ENCODE results near the gene MESD. TPM values are rescaled to one million over a fixed set of nuclear protein-coding genes. Genes with fewer than 3 reads are reported as not detected.

Gene MESD
- total RNA-seq, 1 donor from 2014 or later: 24.2 TPM

DNA sequence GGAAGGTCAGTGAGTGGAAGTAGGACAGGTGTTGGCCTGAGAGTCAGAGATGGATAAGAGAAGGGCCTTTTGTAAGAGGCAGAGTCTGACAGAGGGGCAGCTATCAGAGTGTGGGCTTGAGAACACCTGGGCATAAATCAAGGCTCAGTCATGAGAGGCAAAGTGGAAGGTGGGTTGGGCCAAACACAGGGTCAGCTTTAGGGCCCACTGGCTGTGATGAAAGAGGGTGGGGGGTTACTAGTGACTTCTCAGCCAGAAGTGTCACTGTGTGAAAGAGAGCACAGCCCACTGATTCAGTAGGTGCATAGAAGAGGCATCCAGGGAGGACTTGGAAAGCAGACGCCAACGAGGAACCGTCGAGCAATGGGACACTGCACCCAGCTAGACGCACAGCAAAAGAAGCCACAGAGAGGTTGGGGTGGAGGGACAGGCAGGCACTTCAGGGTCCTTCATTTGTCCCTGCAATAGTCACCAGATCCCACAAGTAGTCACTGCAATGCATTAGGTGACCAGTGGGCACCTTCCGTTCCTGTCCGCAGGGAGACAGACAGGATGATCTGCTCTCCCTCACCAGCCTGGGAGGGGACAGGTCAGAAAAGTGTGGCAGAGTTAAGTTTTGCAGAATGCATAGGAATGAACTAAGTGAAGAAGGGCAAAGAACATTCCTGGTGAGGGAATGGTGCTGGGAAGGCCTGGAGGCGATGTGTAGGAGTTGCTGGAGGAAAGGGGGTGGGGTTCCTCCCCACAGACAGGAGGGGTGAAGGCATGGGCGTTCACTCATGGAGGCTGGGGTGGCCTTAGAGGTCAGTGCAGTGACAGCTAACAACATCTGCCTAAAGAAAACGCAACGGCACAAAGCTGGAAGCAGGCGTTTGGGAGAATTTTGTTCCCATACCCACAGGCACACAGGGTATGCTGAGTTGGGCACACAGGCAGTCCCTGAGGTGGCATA, 36.3 kb downstream of the MESD start:
- H3K27me3 ChIP-seq (ENCODE audit: low read depth): no peaks in the 10 kb centered on the region
- intact Hi-C loops (cut with DNase I): no loop called here
- H3K4me1 ChIP-seq: no peaks in the 10 kb centered on the region
- no peak overlapping the region for H3K4me3 ChIP-seq
- peaks cover 39% of the 10 kb centered on the region for H3K36me3 ChIP-seq
- no peak overlapping the region for H3K27ac ChIP-seq
- TF ChIP-seq, protein P1, sequence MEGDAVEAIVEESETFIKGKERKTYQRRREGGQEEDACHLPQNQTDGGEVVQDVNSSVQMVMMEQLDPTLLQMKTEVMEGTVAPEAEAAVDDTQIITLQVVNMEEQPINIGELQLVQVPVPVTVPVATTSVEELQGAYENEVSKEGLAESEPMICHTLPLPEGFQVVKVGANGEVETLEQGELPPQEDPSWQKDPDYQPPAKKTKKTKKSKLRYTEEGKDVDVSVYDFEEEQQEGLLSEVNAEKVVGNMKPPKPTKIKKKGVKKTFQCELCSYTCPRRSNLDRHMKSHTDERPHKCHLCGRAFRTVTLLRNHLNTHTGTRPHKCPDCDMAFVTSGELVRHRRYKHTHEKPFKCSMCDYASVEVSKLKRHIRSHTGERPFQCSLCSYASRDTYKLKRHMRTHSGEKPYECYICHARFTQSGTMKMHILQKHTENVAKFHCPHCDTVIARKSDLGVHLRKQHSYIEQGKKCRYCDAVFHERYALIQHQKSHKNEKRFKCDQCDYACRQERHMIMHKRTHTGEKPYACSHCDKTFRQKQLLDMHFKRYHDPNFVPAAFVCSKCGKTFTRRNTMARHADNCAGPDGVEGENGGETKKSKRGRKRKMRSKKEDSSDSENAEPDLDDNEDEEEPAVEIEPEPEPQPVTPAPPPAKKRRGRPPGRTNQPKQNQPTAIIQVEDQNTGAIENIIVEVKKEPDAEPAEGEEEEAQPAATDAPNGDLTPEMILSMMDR (IDR thresholded peaks at IDR 0.05): no peak
- ATAC-seq (no peak), DNase-seq (no peak)
- no peaks in the 10 kb centered on the region for H3K9me3 ChIP-seq

DNA sequence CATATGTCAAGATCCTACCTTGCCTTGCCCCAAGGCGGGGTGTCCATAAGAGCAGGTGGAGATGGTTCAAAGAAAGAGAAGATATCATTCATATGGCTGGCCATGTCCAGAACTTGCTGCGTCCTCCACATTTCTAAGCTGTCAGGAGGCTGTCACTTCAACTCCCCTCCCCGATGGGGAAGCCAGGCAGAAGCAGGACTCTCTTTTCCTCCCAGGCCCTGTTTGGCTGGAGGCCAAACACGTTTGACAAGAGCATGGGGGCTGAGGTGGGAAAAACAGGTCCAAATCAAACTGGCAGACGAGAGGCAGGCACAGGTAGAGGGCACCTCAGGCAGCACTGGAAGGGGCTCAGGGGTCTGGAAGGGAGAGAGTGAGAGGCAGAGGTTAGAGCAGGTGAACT, 37.7 kb downstream of the MESD start:
- no peaks in the 10 kb centered on the region for H3K9me3 ChIP-seq
- H3K27me3 ChIP-seq (ENCODE audit: low read depth): no peaks in the 10 kb centered on the region
- peaks cover 52% of the 10 kb centered on the region for H3K36me3 ChIP-seq
- intact Hi-C loops (cut with DNase I): no loop called here
- no peaks in the 10 kb centered on the region for H3K4me1 ChIP-seq
- H3K4me3 ChIP-seq: no peak overlapping the region
- H3K27ac ChIP-seq: no peak overlapping the region
- TF ChIP-seq, protein P1 (IDR thresholded peaks at IDR 0.05): no peak
- DNase-seq: no peak
- ATAC-seq: no peak

DNA sequence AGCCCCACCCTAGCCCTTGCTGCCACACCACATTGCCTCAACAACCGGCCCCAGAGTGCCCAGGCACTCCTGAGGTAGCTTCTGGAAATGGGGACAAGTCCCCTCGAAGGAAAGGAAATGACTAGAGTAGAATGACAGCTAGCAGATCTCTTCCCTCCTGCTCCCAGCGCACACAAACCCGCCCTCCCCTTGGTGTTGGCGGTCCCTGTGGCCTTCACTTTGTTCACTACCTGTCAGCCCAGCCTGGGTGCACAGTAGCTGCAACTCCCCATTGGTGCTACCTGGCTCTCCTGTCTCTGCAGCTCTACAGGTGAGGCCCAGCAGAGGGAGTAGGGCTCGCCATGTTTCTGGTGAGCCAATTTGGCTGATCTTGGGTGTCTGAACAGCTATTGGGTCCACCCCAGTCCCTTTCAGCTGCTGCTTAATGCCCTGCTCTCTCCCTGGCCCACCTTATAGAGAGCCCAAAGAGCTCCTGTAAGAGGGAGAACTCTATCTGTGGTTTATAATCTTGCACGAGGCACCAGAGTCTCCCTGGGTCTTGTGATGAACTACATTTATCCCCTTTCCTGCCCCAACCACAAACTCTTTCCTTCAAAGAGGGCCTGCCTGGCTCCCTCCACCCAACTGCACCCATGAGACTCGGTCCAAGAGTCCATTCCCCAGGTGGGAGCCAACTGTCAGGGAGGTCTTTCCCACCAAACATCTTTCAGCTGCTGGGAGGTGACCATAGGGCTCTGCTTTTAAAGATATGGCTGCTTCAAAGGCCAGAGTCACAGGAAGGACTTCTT, 39.1 kb downstream of the MESD start:
- H3K9me3 ChIP-seq: no peaks in the 10 kb centered on the region
- no peak for DNase-seq
- no peak overlapping the region for H3K4me3 ChIP-seq
- no peaks in the 10 kb centered on the region for H3K27me3 ChIP-seq (ENCODE audit: low read depth)
- TF ChIP-seq, protein P1 (IDR thresholded peaks at IDR 0.05): no peak
- H3K36me3 ChIP-seq: peaks cover 67% of the 10 kb centered on the region
- no peak overlapping the region for H3K27ac ChIP-seq
- no peaks in the 10 kb centered on the region for H3K4me1 ChIP-seq
- no peak for ATAC-seq
- intact Hi-C loops (cut with DNase I): no loop called here

DNA sequence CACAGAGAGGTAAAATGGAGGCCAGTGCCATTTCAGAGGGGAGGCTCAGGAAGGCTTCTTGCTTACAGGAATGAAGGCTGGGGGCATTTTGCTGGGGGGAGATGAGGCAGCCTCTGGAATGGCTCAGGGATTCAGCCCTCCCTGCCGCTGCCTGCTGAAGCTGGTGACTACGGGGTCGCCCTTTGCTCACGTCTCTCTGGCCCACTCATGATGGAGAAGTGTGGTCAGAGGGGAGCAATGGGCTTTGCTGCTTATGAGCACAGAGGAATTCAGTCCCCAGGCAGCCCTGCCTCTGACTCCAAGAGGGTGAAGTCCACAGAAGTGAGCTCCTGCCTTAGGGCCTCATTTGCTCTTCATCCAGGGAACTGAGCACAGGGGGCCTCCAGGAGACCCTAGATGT, 39.9 kb downstream of the MESD start:
- no peaks in the 10 kb centered on the region for H3K4me1 ChIP-seq

DNA sequence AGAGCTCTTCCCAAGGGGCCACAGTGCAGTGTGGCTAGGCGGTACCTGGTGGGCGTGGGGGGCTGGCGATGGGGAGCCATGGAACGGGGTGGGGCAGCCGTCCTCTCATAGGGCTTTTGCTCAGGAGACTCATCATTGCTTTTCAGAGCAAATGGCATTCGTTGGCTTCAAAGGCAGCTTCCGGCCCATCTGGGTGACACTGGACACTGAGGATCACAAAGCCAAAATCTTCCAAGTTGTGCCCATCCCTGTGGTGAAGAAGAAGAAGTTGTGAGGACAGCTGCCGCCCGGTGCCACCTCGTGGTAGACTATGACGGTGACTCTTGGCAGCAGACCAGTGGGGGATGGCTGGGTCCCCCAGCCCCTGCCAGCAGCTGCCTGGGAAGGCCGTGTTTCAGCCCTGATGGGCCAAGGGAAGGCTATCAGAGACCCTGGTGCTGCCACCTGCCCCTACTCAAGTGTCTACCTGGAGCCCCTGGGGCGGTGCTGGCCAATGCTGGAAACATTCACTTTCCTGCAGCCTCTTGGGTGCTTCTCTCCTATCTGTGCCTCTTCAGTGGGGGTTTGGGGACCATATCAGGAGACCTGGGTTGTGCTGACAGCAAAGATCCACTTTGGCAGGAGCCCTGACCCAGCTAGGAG, 40.8 kb downstream of the MESD start:
- no peak for ATAC-seq
- intact Hi-C loops (cut with DNase I): no loop called here
- TF ChIP-seq, protein P1 (IDR thresholded peaks at IDR 0.05): no peak
- H3K4me1 ChIP-seq: no peaks in the 10 kb centered on the region
- no peaks in the 10 kb centered on the region for H3K27me3 ChIP-seq (ENCODE audit: low read depth)
- no peaks in the 10 kb centered on the region for H3K9me3 ChIP-seq
- no peak overlapping the region for H3K27ac ChIP-seq
- peaks cover 84% of the 10 kb centered on the region for H3K36me3 ChIP-seq
- DNase-seq: no peak
- no peak overlapping the region for H3K4me3 ChIP-seq

More for the DNA sequence above, 39.9 kb downstream of the MESD start:
- ATAC-seq: no peak
- TF ChIP-seq, protein P1 (IDR thresholded peaks at IDR 0.05): no peak
- Histone ChIP-seq H3K27me3 (ENCODE audit: low read depth) (no peaks in the 10 kb centered on the region), H3K4me3 (no peak overlapping the region), H3K36me3 (peaks cover 74% of the 10 kb centered on the region), H3K27ac (no peak overlapping the region), H3K9me3 (no peaks in the 10 kb centered on the region)
- intact Hi-C loops (cut with DNase I): no loop called here
- DNase-seq: no peak
